Activated CD4-positive, alpha-beta memory T cell treated with anti-CD3 and anti-CD28 coated beads for 36 hours (primary cell): ENCODE measurements around the gene ARHGAP6. TPM values are rescaled to one million over a fixed set of nuclear protein-coding genes. Genes with fewer than 3 reads are reported as not detected.

Source experiments
- CTCF ChIA-PET: fragments of 350-600 bp; sonication (Branson Sonifier 250); formaldehyde crosslinking; loops from one replicate; lab custom pipeline; 2021; ENCODE audit warnings: antibody characterized with exemption, inconsistent platforms; lab: Charles Lee
- POLR2A ChIA-PET: fragments of 350-600 bp; sonication (Branson Sonifier 250); formaldehyde crosslinking; loops from one replicate; lab custom pipeline; 2021; ENCODE audit warnings: antibody characterized with exemption; lab: Charles Lee
- DNase-seq: peaks from one replicate; pipeline ENCODE4 v3.0.0-alpha.2; 2020
- H3K27ac Mint-ChIP-seq: one replicate; pipeline ENCODE4 v1.8.0; 2021; ENCODE audit warnings: mixed read lengths
- H3K27me3 Mint-ChIP-seq: one replicate; pipeline ENCODE4 v1.8.0; 2021; ENCODE audit warnings: mixed read lengths
- H3K36me3 Mint-ChIP-seq: one replicate; pipeline ENCODE4 v1.8.0; 2021; ENCODE audit warnings: mixed read lengths
- H3K4me1 Mint-ChIP-seq: one replicate; pipeline ENCODE4 v1.8.0; 2021; ENCODE audit warnings: low read depth, mixed read lengths
- H3K4me3 Mint-ChIP-seq: one replicate; pipeline ENCODE4 v1.8.0; 2021; ENCODE audit warnings: mild to moderate bottlenecking, mixed read lengths
- H3K9me3 Mint-ChIP-seq: one replicate; pipeline ENCODE4 v1.8.0; 2021; ENCODE audit warnings: mixed read lengths
- intact Hi-C: fragments of 100-400 bp; cut with micrococcal nuclease; formaldehyde crosslinking; loops from one replicate; pipeline ENCODE4 v1.15.1; 2023
- total RNA-seq, 2 experiments: library from RNA; stranded (reverse); gene quantifications; one replicate each; pipeline ENCODE4 v1.2.3, GENCODE V29; 2021

ARHGAP6 gene
- total RNA-seq, 2 experiments from 2014 or later = not detected

- Mint-ChIP-seq H3K9me3 (no peaks in the 10 kb centered on the region), H3K4me1 (no peaks in the 10 kb centered on the region), H3K36me3 (no peaks in the 10 kb centered on the region), H3K27me3 (peaks cover 31% of the 10 kb centered on the region), H3K27ac (no peak overlapping the region), H3K4me3 (no peak overlapping the region)
- intact Hi-C loops = no loop called here
- ChIA-PET CTCF (no interaction called here), POLR2A (no interaction called here)
- no peak for DNase-seq
These were observed 4.6 kb upstream of the ARHGAP6 start for GRCh38 chrX:11670316-11670715.

- no peak for DNase-seq
- CTCF ChIA-PET = no interaction called here
- intact Hi-C loops = no loop called here
- Mint-ChIP-seq H3K4me3 (no peak overlapping the region), H3K9me3 (no peaks in the 10 kb centered on the region), H3K36me3 (no peaks in the 10 kb centered on the region), H3K27ac (no peak overlapping the region), H3K27me3 (peaks cover 32% of the 10 kb centered on the region), H3K4me1 (peaks cover 3% of the 10 kb centered on the region)
- POLR2A ChIA-PET = no interaction called here
These were observed 1.4 kb upstream of the ARHGAP6 start for GRCh38 chrX:11666952-11667685.

- H3K36me3 Mint-ChIP-seq = no peaks in the 10 kb centered on the region
- no peak overlapping the region for H3K27ac Mint-ChIP-seq
- H3K4me1 Mint-ChIP-seq = peaks cover 3% of the 10 kb centered on the region
- DNase-seq = no peak
- H3K27me3 Mint-ChIP-seq = peaks cover 36% of the 10 kb centered on the region
- ChIA-PET CTCF (no interaction called here), POLR2A (no interaction called here)
- H3K4me3 Mint-ChIP-seq = no peak overlapping the region
- no peaks in the 10 kb centered on the region for H3K9me3 Mint-ChIP-seq
- intact Hi-C loops = no loop called here
These were observed 444 bp upstream of the ARHGAP6 start for GRCh38 chrX:11666164-11666563.

GRCh38 chrX:11664211-11665167, 1.2 kb downstream of the ARHGAP6 start:
- Mint-ChIP-seq H3K4me1 (peaks cover 3% of the 10 kb centered on the region), H3K4me3 (no peak overlapping the region), H3K27ac (no peak overlapping the region), H3K36me3 (no peaks in the 10 kb centered on the region), H3K27me3 (peaks cover 34% of the 10 kb centered on the region), H3K9me3 (no peaks in the 10 kb centered on the region)
- DNase-seq = no peak
- CTCF ChIA-PET = no interaction called here
- intact Hi-C loops = no loop called here
- POLR2A ChIA-PET = no interaction called here

GRCh38 chrX:11663875-11664210, 1.9 kb downstream of the ARHGAP6 start:
- no peak for DNase-seq
- no peaks in the 10 kb centered on the region for H3K36me3 Mint-ChIP-seq
- no peak overlapping the region for H3K27ac Mint-ChIP-seq
- H3K27me3 Mint-ChIP-seq = peaks cover 31% of the 10 kb centered on the region
- H3K4me1 Mint-ChIP-seq = peaks cover 3% of the 10 kb centered on the region
- ChIA-PET POLR2A (no interaction called here), CTCF (no interaction called here)
- no peaks in the 10 kb centered on the region for H3K9me3 Mint-ChIP-seq
- H3K4me3 Mint-ChIP-seq = no peak overlapping the region
- intact Hi-C loops = no loop called here

- no peak for DNase-seq
- Mint-ChIP-seq H3K27ac (no peak overlapping the region), H3K4me3 (no peak overlapping the region), H3K4me1 (no peaks in the 10 kb centered on the region), H3K9me3 (no peaks in the 10 kb centered on the region), H3K27me3 (peaks cover 6% of the 10 kb centered on the region), H3K36me3 (no peaks in the 10 kb centered on the region)
- ChIA-PET POLR2A (no interaction called here), CTCF (no interaction called here)
- intact Hi-C loops = no loop called here
These were observed 10.3 kb downstream of the ARHGAP6 start for GRCh38 chrX:11655282-11656015.

- no peaks in the 10 kb centered on the region for H3K9me3 Mint-ChIP-seq
These were observed 16.8 kb downstream of the ARHGAP6 start for GRCh38 chrX:11648705-11649519.

GRCh38 chrX:11647138-11647537, 18.6 kb downstream of the ARHGAP6 start:
- intact Hi-C loops = no loop called here
- POLR2A ChIA-PET = no interaction called here
- H3K4me1 Mint-ChIP-seq = no peaks in the 10 kb centered on the region
- H3K4me3 Mint-ChIP-seq = no peak overlapping the region
- DNase-seq = no peak
- no peaks in the 10 kb centered on the region for H3K36me3 Mint-ChIP-seq
- H3K9me3 Mint-ChIP-seq = no peaks in the 10 kb centered on the region
- no peaks in the 10 kb centered on the region for H3K27me3 Mint-ChIP-seq
- CTCF ChIA-PET = no interaction called here
- H3K27ac Mint-ChIP-seq = no peak overlapping the region

More at GRCh38 chrX:11648705-11649519, 16.8 kb downstream of the ARHGAP6 start:
- ChIA-PET POLR2A (no interaction called here), CTCF (no interaction called here)
- Mint-ChIP-seq H3K4me1 (no peaks in the 10 kb centered on the region), H3K4me3 (no peak overlapping the region), H3K27ac (no peak overlapping the region), H3K36me3 (no peaks in the 10 kb centered on the region), H3K27me3 (no peaks in the 10 kb centered on the region)
- intact Hi-C loops = no loop called here
- no peak for DNase-seq

GRCh38 chrX:11641349-11642065, 24.2 kb downstream of the ARHGAP6 start:
- H3K9me3 Mint-ChIP-seq = no peaks in the 10 kb centered on the region
- intact Hi-C loops = no loop called here
- H3K27me3 Mint-ChIP-seq = peaks cover 3% of the 10 kb centered on the region
- DNase-seq = no peak
- no peaks in the 10 kb centered on the region for H3K4me1 Mint-ChIP-seq
- no peaks in the 10 kb centered on the region for H3K36me3 Mint-ChIP-seq
- H3K27ac Mint-ChIP-seq = no peak overlapping the region
- CTCF ChIA-PET = no interaction called here
- POLR2A ChIA-PET = no interaction called here
- H3K4me3 Mint-ChIP-seq = no peak overlapping the region

GRCh38 chrX:11640089-11640488, 25.6 kb downstream of the ARHGAP6 start:
- ChIA-PET POLR2A (no interaction called here), CTCF (no interaction called here)
- no peaks in the 10 kb centered on the region for H3K36me3 Mint-ChIP-seq
- intact Hi-C loops = no loop called here
- H3K4me3 Mint-ChIP-seq = no peak overlapping the region
- no peak overlapping the region for H3K27ac Mint-ChIP-seq
- H3K27me3 Mint-ChIP-seq = peaks cover 3% of the 10 kb centered on the region
- no peak for DNase-seq
- H3K9me3 Mint-ChIP-seq = no peaks in the 10 kb centered on the region
- no peaks in the 10 kb centered on the region for H3K4me1 Mint-ChIP-seq

- Mint-ChIP-seq H3K4me3 (no peak overlapping the region), H3K9me3 (no peaks in the 10 kb centered on the region), H3K27ac (no peak overlapping the region), H3K36me3 (no peaks in the 10 kb centered on the region), H3K27me3 (peaks cover 7% of the 10 kb centered on the region), H3K4me1 (no peaks in the 10 kb centered on the region)
- intact Hi-C loops = no loop called here
- ChIA-PET POLR2A (no interaction called here), CTCF (no interaction called here)
- DNase-seq = no peak
These were observed 33.0 kb downstream of the ARHGAP6 start for GRCh38 chrX:11632732-11633131.
